Astrocyte of the hippocampus (primary cell): ENCODE data around the gene EMB.
"Not testable (repeated sequence)": the region's sequence is repeated elsewhere in the genome, so short reads cannot be mapped to it uniquely, and the experiment has no call there.

Experiments
- DNase-seq: peaks from one replicate; pipeline ENCODE4 v3.0.0; 2011; ENCODE audit warnings: low read depth, low spot score

EMB gene

GRCh38 chr5:50440651-50441492 lies at the start of gene EMB:
TSS of gene EMB (minus strand) at chr5:50441288. CDS start at chr5:50441151, 137 bp downstream.
- DNase-seq, result peak; percentile 43

- DNase-seq, result not testable (repeated sequence)
Observed at GRCh38 chr5:50489491-50489890, 48.4 kb upstream of the EMB start.

- not testable (repeated sequence) for DNase-seq
Observed at GRCh38 chr5:50478790-50479189, 37.7 kb upstream of the EMB start.

GRCh38 chr5:50476549-50476948 lies 35.5 kb upstream of the EMB start:
- DNase-seq, result no peak

GRCh38 chr5:50465015-50465414 lies 23.9 kb upstream of the EMB start:
- DNase-seq, result not testable (repeated sequence)

- DNase-seq, result no peak
Observed at GRCh38 chr5:50463726-50464125, 22.6 kb upstream of the EMB start.

GRCh38 chr5:50463047-50463446 lies 22.0 kb upstream of the EMB start:
- DNase-seq, result no peak

GRCh38 chr5:50462579-50462978 lies 21.5 kb upstream of the EMB start:
- DNase-seq, result not testable (repeated sequence)

GRCh38 chr5:50458372-50458771 lies 17.3 kb upstream of the EMB start:
- not testable (repeated sequence) for DNase-seq

- not testable (repeated sequence) for DNase-seq
Observed at GRCh38 chr5:50449241-50449640, 8.2 kb upstream of the EMB start.

- no peak for DNase-seq
Observed at GRCh38 chr5:50447941-50448340, 6.9 kb upstream of the EMB start.

- no peak for DNase-seq
Observed at GRCh38 chr5:50447228-50447627, 6.1 kb upstream of the EMB start.

GRCh38 chr5:50445296-50445949 lies 4.3 kb upstream of the EMB start:
- DNase-seq, result no peak

- DNase-seq, result not testable (repeated sequence)
Observed at GRCh38 chr5:50442559-50443539, 1.8 kb upstream of the EMB start.

GRCh38 chr5:50441493-50441955 lies 436 bp upstream of the EMB start:
- peak; percentile 1 for DNase-seq

GRCh38 chr5:50439221-50439620 lies 1.9 kb downstream of the EMB start:
- DNase-seq, result no peak

- DNase-seq, result not testable (repeated sequence)
Observed at GRCh38 chr5:50438060-50438459, 3.0 kb downstream of the EMB start.

- no peak for DNase-seq
Observed at GRCh38 chr5:50435168-50435567, 5.9 kb downstream of the EMB start.

GRCh38 chr5:50431133-50431904 lies 9.8 kb downstream of the EMB start:
- DNase-seq, result peak; percentile 2

GRCh38 chr5:50423100-50423799 lies 17.8 kb downstream of the EMB start:
- DNase-seq, result not testable (repeated sequence)
